Panc1 (cell line): ENCODE data around the gene GIT1. TPM values are rescaled to one million over a fixed set of nuclear protein-coding genes. Genes with fewer than 3 reads are reported as not detected.

Experiments
- ATAC-seq: fragments of 200-7000 bp; cut with Tn5 transposase; 2 replicates; pipeline ENCODE4 v1.9.1; 2020; ENCODE audit warnings: mild to moderate bottlenecking, moderate library complexity
- BruUV-seq: library from RNA; stranded (reverse); fragments of 400-500 nt; replicated peaks from 2 replicates; lab custom pipeline; 2021; lab: Mats Ljungman, UMichigan
- CTCF ChIA-PET: fragments of 300-600 bp; sonication (Branson Sonifier 250); formaldehyde crosslinking; loops from one replicate; lab custom pipeline; 2022; ENCODE audit warnings: antibody characterized with exemption; lab: Charles Lee
- POLR2A ChIA-PET: fragments of 300-600 bp; sonication (Branson Sonifier 250); formaldehyde crosslinking; loops from one replicate; lab custom pipeline; 2022; ENCODE audit warnings: antibody characterized with exemption; lab: Charles Lee
- DNase-seq: peaks from one replicate; pipeline ENCODE4 v3.0.0-alpha.2; 2010; ENCODE audit warnings: low read depth, low spot score
- H3K27ac ChIP-seq: 2 replicates; pipeline ENCODE4 v1.5.1; 2011; ENCODE audit warnings: mild to moderate bottlenecking, low read length, inconsistent platforms
- H3K27me3 ChIP-seq: fragments of 200-500 bp; sonication (Bioruptor generic); 2 replicates; pipeline ENCODE4 v1.6.0; 2014; ENCODE audit warnings: low read length, inconsistent platforms; ENCODE audit not compliant: control insufficient read depth, insufficient read depth
- H3K36me3 ChIP-seq: fragments of 200-500 bp; sonication (Bioruptor generic); 2 replicates; pipeline ENCODE4 v1.5.1; 2014; ENCODE audit warnings: inconsistent platforms, mild to moderate bottlenecking, low read length, moderate library complexity; ENCODE audit not compliant: control insufficient read depth, insufficient read depth
- H3K4me1 ChIP-seq: 2 replicates; pipeline ENCODE4 v1.5.1; 2011; ENCODE audit warnings: inconsistent platforms, mild to moderate bottlenecking, low read length, moderate library complexity; ENCODE audit not compliant: control insufficient read depth, insufficient read depth
- H3K4me3 ChIP-seq, 2 experiments: 2 replicates each; pipeline ENCODE4 v1.5.1; 2011 to 2012; ENCODE audit warnings: low read depth in 2 of 2, low read length in 2 of 2, mild to moderate bottlenecking in 2 of 2, inconsistent platforms in 1 of 2, moderate library complexity in 1 of 2
- H3K9me3 ChIP-seq: fragments of 200-500 bp; sonication (Bioruptor generic); 2 replicates; pipeline ENCODE4 v1.5.1; 2014; ENCODE audit warnings: low read depth, mild to moderate bottlenecking, inconsistent platforms, low read length, moderate library complexity; ENCODE audit not compliant: control insufficient read depth, insufficient read depth
- POLR2AphosphoS5 ChIP-seq: IDR thresholded peaks from 2 replicates; pipeline ENCODE4 v1.6.1; 2012; ENCODE audit warnings: mild to moderate bottlenecking, low read depth, low read length, moderate library complexity
- SIN3A ChIP-seq: IDR thresholded peaks from 2 replicates; pipeline ENCODE4 v1.6.1; 2012; ENCODE audit warnings: low read depth, mild to moderate bottlenecking, low read length, moderate library complexity, borderline replicate concordance; ENCODE audit not compliant: insufficient read depth
- TCF7L2 ChIP-seq: IDR thresholded peaks from 2 replicates; pipeline ENCODE4 v1.6.1; 2011; ENCODE audit warnings: mild to moderate bottlenecking, low read depth, low read length, inconsistent platforms
- in situ Hi-C: cut with HindIII; loops from 2 replicates; pipeline ENCODE4 v1.10.0; 2016; ENCODE audit warnings: low sequenced_read_pairs, low pct_unique_long_range_greater_than_20kb
- intact Hi-C: fragments of 100-400 bp; cut with micrococcal nuclease; formaldehyde crosslinking; loops from one replicate; pipeline ENCODE4 v1.10.0; 2022; ENCODE audit not compliant: unreplicated experiment
- total RNA-seq: library from RNA; stranded (reverse); gene quantifications from one replicate; pipeline ENCODE4 v1.2.1, GENCODE V29; 2021; ENCODE audit not compliant: unreplicated experiment
- TF ChIP-seq, protein P1 (sequence below), 2 experiments: IDR thresholded peaks; 2 replicates each; pipeline ENCODE4 v1.6.1; 2011 to 2012; ENCODE audit warnings: low read depth in 2 of 2, control low read depth in 1 of 2, low read length in 1 of 2, mild to moderate bottlenecking in 1 of 2, moderate library complexity in 1 of 2; ENCODE audit not compliant: insufficient read depth in 1 of 2
- TF ChIP-seq, protein P2 (sequence below): fragments of 450-650 bp; IDR thresholded peaks from 2 replicates; pipeline ENCODE4 v1.5.1; 2017; ENCODE audit warnings: mild to moderate bottlenecking

GIT1 gene
- total RNA-seq, 1 experiment from 2014 or later, result 94.6 TPM

DNA sequence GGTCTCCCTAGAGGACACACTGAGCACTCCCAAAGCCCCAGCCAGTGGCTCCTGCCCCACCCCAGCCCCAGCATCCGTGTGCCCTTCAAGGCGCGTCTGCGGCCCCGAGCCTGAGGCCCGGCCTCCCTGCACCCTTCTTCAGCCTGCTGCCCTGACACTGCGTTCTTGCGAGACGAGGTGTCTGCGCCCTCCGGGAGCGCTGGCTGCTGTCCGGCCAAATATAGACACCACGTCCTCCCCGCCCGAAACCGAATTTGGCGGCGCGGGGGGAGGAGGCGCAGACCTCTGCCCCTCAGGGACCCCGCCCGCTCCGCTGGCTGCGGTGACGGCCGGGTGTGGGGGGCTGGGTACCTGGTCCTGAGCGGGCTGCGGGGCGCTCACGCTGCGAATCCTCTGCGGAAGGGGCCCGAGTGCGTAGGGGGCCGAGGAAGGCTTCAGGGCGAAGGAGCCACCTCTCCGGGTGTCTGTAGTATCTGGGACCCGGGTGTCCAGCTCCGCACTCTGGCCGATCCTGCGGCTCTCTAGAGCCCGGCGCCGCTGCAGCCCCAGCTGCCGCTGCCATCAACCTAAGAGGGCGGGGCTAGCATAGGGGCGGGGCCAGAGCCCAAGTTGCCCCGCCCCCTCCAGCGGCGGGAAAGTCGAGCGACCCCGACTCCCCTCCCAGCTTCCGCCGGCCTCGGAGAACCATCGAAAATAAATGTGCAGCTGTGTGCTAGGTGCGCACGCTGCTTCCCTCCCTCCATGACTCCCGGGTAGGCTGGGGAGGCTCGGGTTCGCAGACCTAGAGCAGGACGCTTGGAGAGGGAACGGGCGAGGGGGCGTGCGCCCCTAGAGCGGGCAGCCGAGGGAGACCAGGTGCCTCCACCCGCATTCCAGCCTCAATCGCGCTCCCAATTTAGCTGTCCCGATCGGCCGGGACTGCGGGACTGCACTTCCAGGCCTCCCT lies 33.2 kb upstream of the GIT1 start, which contains the start of gene CORO6:
TSS of gene CORO6 (minus strand) at position 576 of the 946 bp plus-strand sequence. CDS start 1,491 bp downstream, outside the sequence.
- DNase-seq, result no peak
- in situ Hi-C loops, result no loop called here
- TF ChIP-seq SIN3A (no peak), POLR2AphosphoS5 (no peak), TCF7L2 (no peak)
- TF ChIP-seq, protein P1, sequence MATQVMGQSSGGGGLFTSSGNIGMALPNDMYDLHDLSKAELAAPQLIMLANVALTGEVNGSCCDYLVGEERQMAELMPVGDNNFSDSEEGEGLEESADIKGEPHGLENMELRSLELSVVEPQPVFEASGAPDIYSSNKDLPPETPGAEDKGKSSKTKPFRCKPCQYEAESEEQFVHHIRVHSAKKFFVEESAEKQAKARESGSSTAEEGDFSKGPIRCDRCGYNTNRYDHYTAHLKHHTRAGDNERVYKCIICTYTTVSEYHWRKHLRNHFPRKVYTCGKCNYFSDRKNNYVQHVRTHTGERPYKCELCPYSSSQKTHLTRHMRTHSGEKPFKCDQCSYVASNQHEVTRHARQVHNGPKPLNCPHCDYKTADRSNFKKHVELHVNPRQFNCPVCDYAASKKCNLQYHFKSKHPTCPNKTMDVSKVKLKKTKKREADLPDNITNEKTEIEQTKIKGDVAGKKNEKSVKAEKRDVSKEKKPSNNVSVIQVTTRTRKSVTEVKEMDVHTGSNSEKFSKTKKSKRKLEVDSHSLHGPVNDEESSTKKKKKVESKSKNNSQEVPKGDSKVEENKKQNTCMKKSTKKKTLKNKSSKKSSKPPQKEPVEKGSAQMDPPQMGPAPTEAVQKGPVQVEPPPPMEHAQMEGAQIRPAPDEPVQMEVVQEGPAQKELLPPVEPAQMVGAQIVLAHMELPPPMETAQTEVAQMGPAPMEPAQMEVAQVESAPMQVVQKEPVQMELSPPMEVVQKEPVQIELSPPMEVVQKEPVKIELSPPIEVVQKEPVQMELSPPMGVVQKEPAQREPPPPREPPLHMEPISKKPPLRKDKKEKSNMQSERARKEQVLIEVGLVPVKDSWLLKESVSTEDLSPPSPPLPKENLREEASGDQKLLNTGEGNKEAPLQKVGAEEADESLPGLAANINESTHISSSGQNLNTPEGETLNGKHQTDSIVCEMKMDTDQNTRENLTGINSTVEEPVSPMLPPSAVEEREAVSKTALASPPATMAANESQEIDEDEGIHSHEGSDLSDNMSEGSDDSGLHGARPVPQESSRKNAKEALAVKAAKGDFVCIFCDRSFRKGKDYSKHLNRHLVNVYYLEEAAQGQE (IDR thresholded peaks at IDR 0.05; ENCODE audit: insufficient read depth in 1 of 2, low read depth in 2 of 2, low read length in 1 of 2), result no peak
- TF ChIP-seq, protein P2, sequence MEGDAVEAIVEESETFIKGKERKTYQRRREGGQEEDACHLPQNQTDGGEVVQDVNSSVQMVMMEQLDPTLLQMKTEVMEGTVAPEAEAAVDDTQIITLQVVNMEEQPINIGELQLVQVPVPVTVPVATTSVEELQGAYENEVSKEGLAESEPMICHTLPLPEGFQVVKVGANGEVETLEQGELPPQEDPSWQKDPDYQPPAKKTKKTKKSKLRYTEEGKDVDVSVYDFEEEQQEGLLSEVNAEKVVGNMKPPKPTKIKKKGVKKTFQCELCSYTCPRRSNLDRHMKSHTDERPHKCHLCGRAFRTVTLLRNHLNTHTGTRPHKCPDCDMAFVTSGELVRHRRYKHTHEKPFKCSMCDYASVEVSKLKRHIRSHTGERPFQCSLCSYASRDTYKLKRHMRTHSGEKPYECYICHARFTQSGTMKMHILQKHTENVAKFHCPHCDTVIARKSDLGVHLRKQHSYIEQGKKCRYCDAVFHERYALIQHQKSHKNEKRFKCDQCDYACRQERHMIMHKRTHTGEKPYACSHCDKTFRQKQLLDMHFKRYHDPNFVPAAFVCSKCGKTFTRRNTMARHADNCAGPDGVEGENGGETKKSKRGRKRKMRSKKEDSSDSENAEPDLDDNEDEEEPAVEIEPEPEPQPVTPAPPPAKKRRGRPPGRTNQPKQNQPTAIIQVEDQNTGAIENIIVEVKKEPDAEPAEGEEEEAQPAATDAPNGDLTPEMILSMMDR, result no peak

DNA sequence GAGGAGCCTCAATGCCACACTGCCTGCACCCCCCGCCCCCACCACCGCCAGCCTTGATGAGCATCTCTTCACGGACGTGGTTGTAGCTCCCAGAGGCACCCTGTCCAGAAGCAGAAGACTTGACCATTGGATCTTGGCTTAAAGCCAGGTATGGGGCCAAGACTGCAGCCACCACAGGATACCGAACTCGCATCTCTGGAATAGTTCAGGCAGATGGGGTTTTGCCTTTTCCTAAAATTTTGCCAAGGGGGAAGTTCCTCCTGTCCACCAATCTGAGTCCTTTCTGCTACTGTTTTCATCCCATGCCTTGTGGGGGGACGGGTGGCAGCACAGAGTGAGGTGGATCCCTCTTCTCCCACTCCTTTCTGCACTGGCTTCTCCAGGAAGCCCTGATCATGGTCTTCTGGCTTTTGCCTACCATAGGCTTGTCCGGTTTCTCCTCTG lies 32.3 kb upstream of the GIT1 start:
- CTCF ChIA-PET, result interaction anchor here (1.2 kb wide), 1 partner anchor 17 kb away, joined by 3 read pairs; no protein-coding TSS in a partner anchor
- H3K27me3 ChIP-seq, result no peaks in the 10 kb centered on the region
- in situ Hi-C loops, result no loop called here
- intact Hi-C loops, result no loop called here
- TF ChIP-seq, protein P1 (IDR thresholded peaks at IDR 0.05; ENCODE audit: insufficient read depth in 1 of 2, low read depth in 2 of 2, low read length in 1 of 2), result no peak
- TF ChIP-seq, protein P2, result no peak
- no peak for TF ChIP-seq TCF7L2
- TF ChIP-seq POLR2AphosphoS5, result no peak
- no peak for TF ChIP-seq SIN3A
- H3K4me1 ChIP-seq, result peaks cover 31% of the 10 kb centered on the region
- BruUV-seq, result no TSS peak
- POLR2A ChIA-PET, result no interaction called here
- no peaks in the 10 kb centered on the region for H3K36me3 ChIP-seq
- no peak overlapping the region for H3K27ac ChIP-seq
- no peaks in the 10 kb centered on the region for H3K9me3 ChIP-seq
- ATAC-seq (no peak), DNase-seq (no peak)
- H3K4me3 ChIP-seq, result peak overlapping the region; percentile 70 to 72

More for the DNA sequence above, 33.2 kb upstream of the GIT1 start, which contains the start of gene CORO6:
- BruUV-seq, result no TSS peak
- ATAC-seq, result peak; percentile 76
- no peaks in the 10 kb centered on the region for H3K9me3 ChIP-seq
- ChIA-PET CTCF (interaction anchor here (0.7 to 1.2 kb wide), 2 partner anchors 16 to 30 kb away, joined by 3 read pairs; no protein-coding TSS in a partner anchor), POLR2A (no interaction called here)
- intact Hi-C loops, result no loop called here
- H3K27me3 ChIP-seq, result no peaks in the 10 kb centered on the region
- H3K36me3 ChIP-seq, result no peaks in the 10 kb centered on the region
- peak within 1 kb of the TSS; percentile 70 to 72 for H3K4me3 ChIP-seq
- H3K27ac ChIP-seq, result peak within 1 kb of the TSS; percentile 39; the same call in 1 of the 2 replicates
- peaks cover 23% of the 10 kb centered on the region for H3K4me1 ChIP-seq
